Right renal pelvis (tissue), 4 donors: ENCODE measurements around the gene METTL18. TPM values are rescaled to one million over a fixed set of nuclear protein-coding genes. Genes with fewer than 3 reads are reported as not detected.
A peak's percentile ranks its signal among the peaks of the same experiment; 100 is the strongest.
"Not testable (repeated sequence)": the region's sequence is repeated elsewhere in the genome, so short reads cannot be mapped to it uniquely, and the experiment has no call there.

Experiments used
- DNase-seq, 4 donors: peaks; one replicate each; pipeline ENCODE4 v3.0.0-alpha.2; 2013; ENCODE audit warnings: low read depth in 4 of 4, low spot score in 3 of 4, missing footprints in 1 of 4
- polyA plus RNA-seq, 4 donors: library from polyadenylated mRNA; unstranded; fragments of 120-200 nt; gene quantifications; one replicate each; pipeline ENCODE4 v1.2.1, GENCODE V29; 2013; ENCODE audit not compliant: insufficient read length in 4 of 4

The METTL18 gene
- 10 to 100 TPM; 15.3 to 20.1 (median 18.2) TPM for polyA plus RNA-seq

DNA sequence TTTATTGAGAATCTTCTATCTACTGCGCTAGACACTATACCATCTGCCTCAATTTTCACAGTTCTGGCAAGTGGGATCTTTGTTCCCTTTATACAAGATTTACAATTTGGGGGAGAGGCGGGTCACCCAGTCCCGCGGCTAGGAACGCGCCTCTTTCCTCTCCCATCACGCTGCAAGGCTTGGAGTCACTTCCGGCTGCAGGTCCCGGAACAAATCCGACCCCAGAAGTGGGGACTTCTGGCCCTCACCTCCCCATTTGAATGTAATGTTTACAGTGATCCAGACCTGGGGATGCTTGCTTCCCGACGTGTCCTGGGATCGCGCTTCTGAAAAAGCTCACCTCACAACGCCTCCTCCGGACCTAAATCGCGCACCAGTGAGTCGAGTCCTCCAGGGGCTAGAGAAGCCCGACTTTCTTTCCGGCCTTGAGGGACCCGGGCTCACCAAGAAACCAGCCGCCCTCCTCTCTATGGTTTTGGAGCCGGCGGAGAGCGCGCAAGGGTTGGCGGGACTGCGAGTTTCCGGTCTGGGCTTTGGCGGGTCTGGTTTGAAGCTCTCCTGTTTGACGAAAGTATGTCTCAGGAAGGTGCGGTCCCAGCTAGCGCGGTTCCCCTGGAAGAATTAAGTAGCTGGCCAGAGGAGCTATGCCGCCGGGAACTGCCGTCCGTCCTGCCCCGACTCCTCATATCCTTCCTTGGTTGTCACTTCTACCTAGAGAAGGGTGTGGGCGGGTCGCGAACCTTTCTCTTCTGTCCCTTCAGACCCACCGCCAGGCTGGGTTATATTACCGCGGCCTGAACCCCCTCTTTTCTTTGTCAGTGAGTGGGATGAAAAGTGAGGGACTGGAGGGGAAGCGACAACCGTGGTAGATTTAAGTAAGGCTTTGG lies at the start of gene METTL18:
TSS of gene METTL18 (minus strand) at position 378 of the 887 bp plus-strand sequence. CDS start 1,212 bp downstream, outside the sequence.
- DNase-seq: peak; percentile 89 to 94 (median 93)

DNA sequence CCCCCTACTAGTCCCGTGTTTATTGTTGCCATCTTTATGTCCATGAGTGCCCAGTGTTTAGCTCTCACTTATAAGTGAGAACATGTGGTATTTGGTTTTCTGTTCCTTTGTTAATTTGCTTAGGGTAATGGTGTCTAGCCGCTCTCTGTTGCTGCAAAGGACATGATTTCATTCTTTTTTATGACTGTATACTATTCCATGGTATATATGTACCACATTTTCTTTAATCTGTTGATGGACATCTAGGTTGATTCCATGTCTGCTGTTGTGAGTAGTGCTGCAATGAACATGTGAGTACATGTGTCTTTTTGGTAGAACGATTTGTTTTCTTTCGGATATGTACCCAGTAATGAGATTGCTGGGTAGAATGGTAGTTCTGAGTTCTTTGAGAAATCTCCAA lies 44.2 kb upstream of the METTL18 start:
- no peak for DNase-seq

DNA sequence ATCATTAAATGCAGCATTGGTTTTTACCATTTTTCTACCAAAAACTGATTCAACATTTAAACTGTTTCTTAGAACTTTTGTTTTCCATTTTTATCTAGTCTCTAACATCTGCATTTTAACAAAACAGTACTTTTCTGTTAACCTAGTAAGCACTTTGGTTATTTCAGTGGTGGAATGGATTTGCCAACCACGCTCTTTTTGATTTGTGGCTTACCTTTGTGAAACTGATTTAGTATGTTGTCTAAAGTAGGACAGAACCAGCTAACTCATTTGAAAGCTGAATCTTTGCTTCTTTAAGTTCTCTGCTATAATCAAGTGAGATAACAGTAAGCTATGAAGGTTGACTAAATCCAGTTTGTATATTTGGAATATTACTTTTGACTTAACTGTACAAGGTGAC lies 41.5 kb upstream of the METTL18 start:
- DNase-seq: no peak

GRCh38 chr1:169835647-169836046 lies 40.9 kb upstream of the METTL18 start:
- DNase-seq: no peak

DNA sequence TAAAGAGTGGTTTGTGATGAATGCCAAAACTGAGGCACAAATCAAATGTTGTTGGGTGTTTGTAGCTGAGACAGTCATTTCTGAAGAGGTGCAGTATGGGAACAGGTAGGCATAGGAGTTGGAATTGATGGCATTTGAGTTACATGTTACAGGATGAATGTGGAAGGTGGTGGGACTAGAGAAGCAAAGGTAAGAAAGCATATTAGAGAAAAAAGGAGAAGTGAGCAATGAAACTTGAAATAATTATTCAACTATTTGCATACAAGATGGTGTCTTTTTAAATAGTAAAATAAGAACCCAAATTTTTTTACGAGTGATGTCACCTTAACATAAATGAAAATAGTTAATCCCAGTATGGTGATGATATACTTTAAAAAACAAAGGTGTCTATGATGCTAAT lies 40.2 kb upstream of the METTL18 start:
- DNase-seq: no peak

- DNase-seq: no peak
These were observed 38.6 kb upstream of the METTL18 start for GRCh38 chr1:169833179-169833901.

DNA sequence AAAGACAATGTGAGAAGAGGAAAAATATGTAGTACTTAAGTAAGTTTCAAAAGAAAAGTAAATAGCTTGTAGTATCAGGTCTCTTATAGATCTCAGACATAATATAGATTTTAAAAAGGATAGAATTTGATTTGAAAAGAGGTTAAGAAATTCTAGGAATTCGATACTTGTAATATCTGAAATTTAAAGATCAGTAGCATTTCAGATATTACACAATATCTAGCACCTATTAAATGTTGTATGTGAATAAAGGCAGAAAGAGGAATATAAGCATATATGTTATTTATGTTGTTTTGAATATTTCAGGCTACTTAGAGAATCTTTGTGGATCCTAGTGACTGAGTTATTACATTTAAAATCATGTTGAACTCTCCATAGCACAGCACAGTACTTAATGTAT lies 35.0 kb upstream of the METTL18 start:
- no peak for DNase-seq

DNA sequence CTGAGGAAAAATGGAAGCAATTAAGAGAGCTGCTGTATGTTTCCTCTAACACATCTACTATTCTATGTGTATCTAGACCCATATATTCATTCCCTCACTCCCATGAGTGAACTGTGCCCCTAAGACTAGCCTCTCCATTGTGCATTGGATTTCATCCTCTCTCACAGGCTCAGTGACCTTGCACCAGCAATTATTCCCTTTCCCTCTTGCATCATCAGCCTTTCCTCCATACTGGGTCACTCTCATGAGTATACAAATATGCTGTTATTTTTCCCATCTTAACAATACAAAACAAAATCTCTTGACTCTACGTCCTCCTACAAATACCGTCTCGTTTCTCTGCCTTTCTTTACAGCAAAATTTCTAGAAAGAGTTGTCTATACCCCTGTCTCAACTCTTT lies 29.4 kb upstream of the METTL18 start:
- no peak for DNase-seq

- DNase-seq: no peak
These were observed 26.8 kb upstream of the METTL18 start for GRCh38 chr1:169821500-169821899.

DNA sequence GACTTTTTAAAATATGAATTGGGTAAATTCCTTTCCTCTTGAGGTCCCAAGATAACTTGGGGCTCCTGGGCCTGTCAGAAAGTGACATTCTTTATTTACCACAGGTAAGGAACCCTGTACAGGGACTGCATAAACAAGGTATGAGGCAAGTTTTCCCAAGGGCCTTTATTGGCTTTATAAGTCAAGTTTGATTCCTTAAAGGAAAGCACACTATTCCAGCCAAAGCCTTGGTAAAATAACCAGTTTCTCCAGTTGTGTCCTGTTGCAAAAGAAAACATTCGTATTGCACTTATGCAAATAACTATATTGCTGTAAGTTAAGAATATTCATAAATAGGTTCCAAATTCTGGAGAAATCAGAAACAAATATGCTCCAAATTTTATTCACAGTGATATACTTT lies 21.9 kb upstream of the METTL18 start:
- no peak for DNase-seq

- no peak for DNase-seq
These were observed 19.6 kb upstream of the METTL18 start for GRCh38 chr1:169814265-169814664.

- DNase-seq: no peak
These were observed 17.4 kb upstream of the METTL18 start for GRCh38 chr1:169812131-169812530.

DNA sequence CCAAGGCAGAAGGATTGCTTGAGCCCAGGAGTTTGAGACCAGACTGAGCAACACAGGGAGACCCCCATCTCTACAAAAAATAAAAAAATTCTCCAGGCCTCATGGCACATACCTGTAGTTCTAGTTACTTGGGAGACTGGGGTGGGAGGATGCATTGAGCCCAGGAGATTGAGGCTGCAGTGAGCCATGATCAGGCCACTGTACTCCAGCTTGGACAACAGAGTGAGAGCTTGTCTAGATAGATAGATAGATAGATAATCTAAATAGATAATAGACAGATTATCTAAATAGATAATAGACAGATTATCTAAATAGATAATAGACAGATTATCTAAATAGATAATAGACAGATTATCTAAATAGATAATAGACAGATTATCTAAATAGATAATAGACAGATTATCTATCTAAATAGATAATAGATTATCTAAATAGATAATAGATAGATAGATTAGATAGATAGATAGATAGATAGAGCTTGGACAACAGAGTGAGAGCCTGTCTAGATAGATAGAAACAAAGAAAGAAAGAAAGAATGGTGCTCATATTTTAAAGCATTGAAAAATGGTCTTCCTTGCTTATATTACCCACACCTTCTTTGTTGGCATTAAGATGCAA lies 16.8 kb upstream of the METTL18 start:
- not testable (repeated sequence) for DNase-seq

DNA sequence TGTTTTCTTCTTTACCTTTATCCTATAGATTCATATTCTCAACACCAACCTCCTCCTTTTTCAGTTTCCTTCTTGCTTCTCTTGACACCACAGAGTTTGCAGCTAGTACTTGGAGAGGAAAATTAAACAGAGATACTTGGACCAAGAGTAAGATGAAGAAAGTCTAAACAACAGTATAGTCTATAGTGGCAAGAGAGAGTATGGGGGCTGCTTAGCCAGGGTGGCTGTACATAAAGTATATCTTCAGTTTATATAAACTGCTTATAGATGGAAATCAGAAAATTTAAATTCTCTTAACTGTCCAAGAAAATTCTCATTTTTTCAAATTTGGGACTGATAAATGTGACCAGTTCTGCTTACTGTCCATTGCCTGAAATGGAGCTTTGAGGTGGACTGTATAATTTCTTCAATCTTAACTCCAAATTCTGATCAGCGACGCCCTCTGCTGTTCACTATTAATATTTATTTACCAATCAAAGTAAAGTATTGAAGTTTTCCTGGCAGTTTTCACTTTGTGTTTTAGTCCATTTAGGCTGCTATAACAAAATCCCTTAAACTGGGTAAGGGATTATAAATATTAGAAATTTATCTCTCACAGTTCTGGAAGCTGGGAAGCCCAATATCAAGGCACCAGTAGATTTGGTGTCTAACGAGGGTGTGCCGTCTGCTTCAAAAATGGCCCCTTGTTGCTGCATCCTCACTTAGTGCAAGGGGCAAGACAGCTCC lies 14.8 kb upstream of the METTL18 start:
- peak in 2 of 4 donors; percentile 4 to 13 for DNase-seq

GRCh38 chr1:169804941-169805340 lies 10.2 kb upstream of the METTL18 start:
- DNase-seq: no peak

DNA sequence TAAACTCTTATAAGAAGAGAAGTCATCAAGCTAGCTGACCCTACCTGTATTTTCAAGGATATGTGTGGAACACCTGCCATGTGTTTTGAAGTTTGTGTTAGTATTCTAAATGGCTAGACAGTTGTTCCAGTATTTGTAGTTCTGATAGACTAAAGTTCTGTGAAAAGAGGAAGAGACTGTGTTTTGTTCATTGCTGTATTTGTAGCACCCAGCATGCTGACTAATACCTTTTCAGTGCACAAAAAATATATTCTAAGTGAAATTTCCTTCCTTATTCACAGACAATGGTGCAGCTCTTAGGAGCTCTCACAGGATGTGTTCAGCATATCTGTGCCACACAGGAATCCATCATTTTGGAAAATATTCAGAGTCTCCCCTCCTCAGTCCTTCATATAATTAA lies 8.2 kb upstream of the METTL18 start:
- no peak for DNase-seq

- DNase-seq: no peak
These were observed 2.6 kb upstream of the METTL18 start for GRCh38 chr1:169797281-169797680.

DNA sequence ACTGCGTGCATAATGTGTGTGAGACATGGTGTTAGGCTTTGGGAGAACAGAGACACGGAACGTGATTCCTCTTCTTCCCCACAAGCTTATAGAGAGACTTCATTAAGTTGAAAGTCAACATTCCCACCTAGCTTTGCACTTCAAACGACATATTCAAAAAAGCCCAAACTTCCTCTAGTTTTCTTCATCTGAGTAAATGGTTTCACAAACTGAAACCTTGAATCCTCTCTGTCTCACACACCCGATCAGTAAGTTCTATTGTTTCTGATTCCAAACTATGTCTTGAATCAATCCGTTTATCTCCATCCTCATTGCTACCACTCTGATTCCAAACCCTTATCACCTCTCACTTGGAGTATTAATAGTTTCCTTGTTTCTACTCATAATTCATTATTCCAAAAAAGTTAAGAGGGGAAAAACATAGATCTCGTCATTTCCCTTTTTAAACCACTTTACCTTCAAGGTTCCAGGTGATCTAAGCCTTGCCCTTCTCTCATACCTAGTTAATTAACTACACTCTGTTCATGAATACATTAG lies 1.6 kb upstream of the METTL18 start:
- DNase-seq: no peak

DNA sequence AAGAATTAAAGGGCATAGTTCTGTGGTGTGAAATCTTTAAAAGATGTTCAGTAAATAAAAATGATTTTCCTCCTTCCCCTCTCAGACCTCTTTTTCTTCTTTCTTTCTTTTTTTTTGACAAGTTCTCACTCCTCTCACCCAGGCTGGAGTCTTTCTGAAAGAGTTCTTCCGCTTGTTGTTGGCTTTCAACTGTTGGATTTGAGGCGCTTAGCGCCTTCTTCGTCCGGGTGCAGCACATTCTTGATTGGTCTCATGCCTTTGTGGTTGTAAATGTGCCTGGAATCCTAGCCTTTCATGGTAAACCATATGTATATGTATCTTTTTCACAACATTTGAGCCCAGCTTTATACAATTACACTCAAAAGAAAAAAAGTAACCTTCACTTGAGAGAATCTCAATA lies 980 bp upstream of the METTL18 start:
- DNase-seq: no peak

GRCh38 chr1:169793730-169794129 lies 977 bp downstream of the METTL18 start:
- peak in 1 of 4 donors; percentile 0 for DNase-seq
